Measurements from ENCODE around the gene DDI2.

GRCh38 chr1:15676010-15676409 is 58.8 kb downstream of the DDI2 start:
- TF ChIP-seq CTCF (IDR thresholded peaks at IDR 0.05; ENCODE audit: insufficient read depth, low read length, poor library complexity, severe bottlenecking), result no peak
- TF ChIP-seq EZH2phosphoT487 (conservative IDR thresholded peaks at IDR 0.05; ENCODE audit: low read length), result no peak

Data from SU-DHL-6 (cell line).